ENCODE results near the gene PKD2. TPM values are rescaled to one million over a fixed set of nuclear protein-coding genes. Genes with fewer than 3 reads are reported as not detected.

PKD2 gene
- total RNA-seq, 4 donors from 2014 or later: 4.1 to 7.6 (median 6.2) TPM

GRCh38 chr4:87973283-87974169 lies 33.9 kb upstream of the PKD2 start:
- in situ Hi-C loops (cut with MboI; ENCODE audit: low sequenced_read_pairs in 4 of 4) (loop anchor here in 3 of 4 donors (5.0 to 10.0 kb wide), 2 partner anchors 119 to 121 kb away; no protein-coding TSS in a partner anchor), intact Hi-C loops (cut with DNase I; ENCODE audit: low total_unique reads) (loop anchor here (1.0 to 5.0 kb wide), 2 partner anchors 120 to 621 kb away; no protein-coding TSS in a partner anchor)
- Histone ChIP-seq H3K4me1 (peaks cover 0 to 3% of the 10 kb centered on the region in 2 donors), H3K36me3 (no peaks in the 10 kb centered on the region), H3K4me3 (peak overlapping the region in 1 of 4 donors; percentile 18), H3K9me3 (no peaks in the 10 kb centered on the region), H3K27me3 (no peaks in the 10 kb centered on the region), H3K27ac (no peak overlapping the region)
- TF ChIP-seq POLR2A (IDR thresholded peaks at IDR 0.05) (no peak), CTCF (IDR thresholded peaks at IDR 0.05 in 4 of 5, conservative IDR thresholded peaks at IDR 0.05 in 1 of 5) (peak; percentile 28 to 77 (median 56))
- DNase-seq: no peak
- ATAC-seq: peak; percentile 52 to 65

- H3K36me3 ChIP-seq: no peaks in the 10 kb centered on the region
- TF ChIP-seq POLR2A (IDR thresholded peaks at IDR 0.05) (no peak), CTCF (IDR thresholded peaks at IDR 0.05 in 4 of 5, conservative IDR thresholded peaks at IDR 0.05 in 1 of 5) (no peak)
- H3K27me3 ChIP-seq: no peaks in the 10 kb centered on the region
- no peak overlapping the region for H3K4me3 ChIP-seq
- DNase-seq (no peak), ATAC-seq (no peak)
- no peaks in the 10 kb centered on the region for H3K9me3 ChIP-seq
- H3K4me1 ChIP-seq: peaks cover 0 to 3% of the 10 kb centered on the region in 2 donors
- H3K27ac ChIP-seq: no peak overlapping the region
- in situ Hi-C loops (cut with MboI; ENCODE audit: low sequenced_read_pairs in 4 of 4): loop anchor here in 3 of 4 donors (5.0 to 10.0 kb wide), 2 partner anchors 120 to 123 kb away; no protein-coding TSS in a partner anchor
- intact Hi-C loops (cut with DNase I; ENCODE audit: low total_unique reads): loop anchor here (5.0 kb wide), 1 partner anchor 623 kb away; no protein-coding TSS in a partner anchor
These were observed 32.5 kb upstream of the PKD2 start for GRCh38 chr4:87974856-87975462.

GRCh38 chr4:87975466-87975865 lies 32.0 kb upstream of the PKD2 start, which contains the start of gene SPP1:
Gene SPP1 (plus strand): TSS chr4:87975714. CDS start chr4:87976896, 1,182 bp downstream.
- DNase-seq (no peak), ATAC-seq (no peak)
- Histone ChIP-seq H3K4me3 (no peak within 1 kb of the TSS), H3K27me3 (no peaks in the 10 kb centered on the region), H3K4me1 (peaks cover 0 to 3% of the 10 kb centered on the region in 2 donors), H3K27ac (no peak within 1 kb of the TSS), H3K9me3 (no peaks in the 10 kb centered on the region), H3K36me3 (no peaks in the 10 kb centered on the region)
- in situ Hi-C loops (cut with MboI; ENCODE audit: low sequenced_read_pairs in 4 of 4) (loop anchor here in 2 of 4 donors (10.0 kb wide), 1 partner anchor 121 kb away; no protein-coding TSS in a partner anchor), intact Hi-C loops (cut with DNase I; ENCODE audit: low total_unique reads) (no loop called here)
- no peak for TF ChIP-seq CTCF (IDR thresholded peaks at IDR 0.05 in 4 of 5, conservative IDR thresholded peaks at IDR 0.05 in 1 of 5)
- no peak for TF ChIP-seq POLR2A (IDR thresholded peaks at IDR 0.05)

GRCh38 chr4:87977521-87978278 lies 29.7 kb upstream of the PKD2 start:
- intact Hi-C loops (cut with DNase I; ENCODE audit: low total_unique reads): no loop called here
- in situ Hi-C loops (cut with MboI; ENCODE audit: low sequenced_read_pairs in 4 of 4): loop anchor here in 2 of 4 donors (10.0 kb wide), 1 partner anchor 123 kb away; no protein-coding TSS in a partner anchor
- Histone ChIP-seq H3K36me3 (no peaks in the 10 kb centered on the region), H3K27ac (no peak overlapping the region), H3K4me3 (no peak overlapping the region), H3K27me3 (no peaks in the 10 kb centered on the region), H3K9me3 (no peaks in the 10 kb centered on the region), H3K4me1 (peaks cover 0 to 3% of the 10 kb centered on the region in 2 donors)
- ATAC-seq: no peak
- TF ChIP-seq POLR2A (IDR thresholded peaks at IDR 0.05) (no peak), CTCF (IDR thresholded peaks at IDR 0.05 in 4 of 5, conservative IDR thresholded peaks at IDR 0.05 in 1 of 5) (no peak)
- no peak for DNase-seq

Data from gastrocnemius medialis (tissue), 4 donors.